Activated T-cell treated with anti-CD3 and anti-CD28 coated beads for 24 hours (primary cell): ENCODE data around the gene GUCA1A.
"Not testable (repeated sequence)": the region's sequence is repeated elsewhere in the genome, so short reads cannot be mapped to it uniquely, and the experiment has no call there.

Experiments used
- DNase-seq: peaks from one replicate; pipeline ENCODE4 v3.0.0-alpha.2; 2020; ENCODE audit warnings: low read depth

GUCA1A gene

GRCh38 chr6:42177514-42178364, 4.6 kb downstream of the GUCA1A start:
- DNase-seq = peak; percentile 4

- DNase-seq = no peak
Observed at GRCh38 chr6:42179261-42179944, 6.2 kb downstream of the GUCA1A start.

GRCh38 chr6:42179945-42180313, 6.8 kb downstream of the GUCA1A start:
- DNase-seq = no peak

- no peak for DNase-seq
Observed at GRCh38 chr6:42182101-42182500, 8.9 kb downstream of the GUCA1A start.

GRCh38 chr6:42184475-42184874, 11.3 kb downstream of the GUCA1A start:
- DNase-seq = no peak

DNA sequence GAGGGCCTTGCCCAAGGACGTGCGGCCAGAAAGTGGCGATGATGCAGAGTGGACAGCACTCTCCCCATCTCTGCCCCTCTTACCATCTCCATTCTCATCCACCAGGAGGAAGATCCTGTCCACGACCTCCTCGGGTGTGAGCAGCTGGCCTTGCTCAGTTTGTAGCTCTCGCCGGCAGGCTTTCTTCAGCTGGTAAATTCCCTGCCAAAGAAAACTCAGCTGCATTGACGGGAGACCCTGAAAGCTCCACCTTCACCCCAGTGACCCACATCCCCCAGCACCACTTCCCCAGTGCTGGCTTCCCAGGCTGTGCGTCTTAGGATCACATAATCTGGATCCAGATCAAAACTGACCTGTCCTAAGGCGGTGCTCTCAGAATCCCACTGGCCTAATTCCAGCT, 12.4 kb downstream of the GUCA1A start:
- DNase-seq = no peak

DNA sequence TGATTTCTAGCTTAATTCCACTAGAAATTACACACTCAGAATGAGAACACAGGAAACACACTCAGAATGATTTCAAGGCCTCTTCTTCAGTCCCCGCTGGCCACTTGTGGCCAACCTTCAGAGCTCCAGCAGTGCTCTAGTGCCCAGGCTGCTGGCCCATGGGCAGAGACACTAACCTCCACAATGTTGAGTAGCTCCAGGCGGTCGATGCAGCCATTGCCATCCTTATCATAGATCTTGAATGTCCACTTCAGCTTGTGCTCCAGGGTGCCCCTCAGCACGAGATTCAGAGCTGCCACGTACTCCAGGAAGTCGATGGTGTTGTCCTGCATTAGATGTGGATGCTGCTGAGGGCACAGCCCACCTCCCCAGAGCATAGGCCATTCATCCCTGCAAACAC, 15.2 kb downstream of the GUCA1A start:
- no peak for DNase-seq

GRCh38 chr6:42190554-42191183, 17.5 kb downstream of the GUCA1A start:
- DNase-seq = no peak

DNA sequence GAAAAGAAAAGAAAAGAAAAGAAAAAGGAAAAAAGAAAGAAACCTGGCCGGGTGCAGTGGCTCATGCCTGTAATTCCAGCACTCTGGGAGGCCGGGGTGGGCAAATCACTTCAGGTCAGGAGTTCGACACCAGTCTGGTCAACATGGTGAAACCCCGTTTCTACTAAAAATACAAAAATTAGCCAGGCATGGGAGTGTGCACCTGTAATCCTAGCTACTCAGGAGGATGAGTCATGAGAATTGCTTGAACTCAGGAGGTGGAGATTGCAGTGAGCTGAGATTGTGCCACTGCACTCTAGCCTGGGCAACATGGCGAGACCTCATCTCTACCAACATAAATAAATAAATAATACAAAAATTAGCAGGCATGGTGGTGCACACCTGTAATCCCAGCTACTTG, 19.2 kb downstream of the GUCA1A start:
- DNase-seq = not testable (repeated sequence)

- no peak for DNase-seq
Observed at GRCh38 chr6:42193491-42193894, 20.3 kb downstream of the GUCA1A start.

DNA sequence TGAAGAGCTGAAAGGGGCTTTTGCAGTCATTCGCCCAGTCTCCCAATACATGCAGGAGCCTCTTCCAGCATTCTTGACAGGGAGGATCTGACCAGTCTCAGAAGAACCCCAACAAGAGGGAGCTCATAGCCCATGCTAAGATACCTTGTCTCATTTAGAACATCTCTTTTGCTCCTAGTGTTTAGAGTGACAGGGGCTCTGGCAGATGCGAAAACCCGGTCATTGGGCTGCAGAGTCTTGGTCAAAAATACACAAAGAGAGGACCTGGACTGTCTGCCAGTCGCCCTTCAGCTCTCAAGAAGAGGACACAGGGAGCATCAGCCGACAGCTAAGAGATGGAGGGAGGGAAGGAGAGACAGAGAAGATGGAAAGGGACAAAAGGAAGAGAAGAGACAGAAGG, 20.9 kb downstream of the GUCA1A start:
- DNase-seq = no peak

DNA sequence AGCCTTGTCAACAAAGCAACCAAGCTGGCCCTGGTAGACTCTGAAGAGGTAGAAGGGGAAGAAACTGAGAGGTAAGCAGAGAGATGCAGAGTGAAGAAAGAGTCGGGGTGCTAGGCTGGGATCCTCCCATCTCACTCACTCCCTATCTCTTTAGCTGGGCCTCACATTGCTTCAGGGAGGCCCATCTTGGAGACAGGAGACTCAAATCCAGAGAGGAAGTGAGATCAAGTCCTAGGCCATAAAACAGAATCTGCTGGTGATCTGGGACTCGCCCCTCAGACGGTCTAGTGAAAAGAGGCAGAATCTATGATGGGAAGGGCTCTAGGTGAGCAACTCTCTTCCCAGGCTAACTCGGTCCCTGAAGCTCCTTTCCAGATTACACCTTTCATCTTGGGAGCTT, 22.3 kb downstream of the GUCA1A start:
- DNase-seq = no peak

- DNase-seq = no peak
Observed at GRCh38 chr6:42197555-42198362, 24.6 kb downstream of the GUCA1A start.

GRCh38 chr6:42199106-42199981, 26.2 kb downstream of the GUCA1A start:
- no peak for DNase-seq

GRCh38 chr6:42200035-42200434, 26.9 kb downstream of the GUCA1A start:
- no peak for DNase-seq

DNA sequence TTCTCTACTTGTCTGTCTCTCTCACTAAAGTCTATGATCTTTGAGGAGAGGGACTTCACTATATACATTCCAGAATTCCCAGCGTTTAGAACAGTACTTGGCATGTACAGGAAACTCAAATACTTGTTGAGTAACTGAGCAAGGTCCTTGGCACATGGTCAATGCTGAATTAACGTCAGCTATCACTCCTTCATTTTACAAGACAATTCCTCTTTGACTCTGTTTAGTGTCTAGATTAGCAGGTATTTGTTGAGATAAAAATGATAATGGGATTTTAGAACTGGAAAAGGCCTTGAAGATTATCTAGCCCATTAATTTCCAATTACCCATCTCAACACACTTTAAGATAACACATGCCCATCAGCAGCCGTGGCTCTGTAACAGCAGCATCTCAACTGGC, 28.2 kb downstream of the GUCA1A start:
- DNase-seq = no peak

- not testable (repeated sequence) for DNase-seq
Observed at GRCh38 chr6:42202131-42202915, 29.2 kb downstream of the GUCA1A start.

DNA sequence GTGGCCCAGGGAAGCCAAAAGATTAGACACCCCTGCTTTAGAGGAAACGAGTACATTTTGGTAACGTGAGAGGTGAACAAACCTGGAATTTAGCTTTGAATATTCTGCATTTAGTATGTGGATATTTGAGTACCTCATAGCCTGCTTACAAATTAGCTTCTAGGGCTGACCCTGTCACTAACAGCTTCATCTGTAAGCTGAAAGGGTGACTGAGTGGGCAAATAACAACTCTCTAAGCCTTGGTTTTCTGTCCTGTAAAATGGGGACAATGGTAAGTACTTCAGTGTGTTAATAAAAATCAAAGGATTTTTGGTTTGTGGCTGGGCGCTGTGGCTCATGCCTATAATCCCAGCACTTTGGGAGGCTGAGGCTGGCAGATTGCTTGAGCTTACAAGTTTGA, 30.0 kb downstream of the GUCA1A start:
- no peak for DNase-seq

DNA sequence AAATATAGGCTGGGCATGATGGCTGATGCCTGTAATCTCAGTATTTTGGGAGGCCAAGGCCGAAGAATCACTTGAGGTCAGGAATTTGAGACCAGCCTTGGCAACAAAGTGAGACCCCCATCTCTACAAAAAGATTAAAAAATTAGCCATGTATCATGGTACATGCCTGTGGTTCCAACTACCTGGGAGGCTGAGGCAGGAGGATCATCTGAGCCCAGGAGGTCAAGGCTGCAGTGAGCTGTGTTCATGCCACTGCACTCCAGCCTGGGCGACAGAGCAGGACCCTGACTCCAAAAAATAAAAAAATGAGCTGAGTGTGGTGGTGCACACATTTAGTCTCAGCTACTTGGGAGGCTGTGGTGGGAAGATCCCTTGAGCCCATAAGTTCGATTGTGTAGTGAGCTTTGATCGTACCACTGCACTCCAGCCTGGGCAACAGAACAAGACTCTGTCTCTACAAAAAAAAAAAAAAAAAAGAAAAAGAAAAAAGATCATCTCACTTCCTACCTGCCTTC, 31.7 kb downstream of the GUCA1A start:
- DNase-seq = no peak

- DNase-seq = not testable (repeated sequence)
Observed at GRCh38 chr6:42207559-42207958, 34.4 kb downstream of the GUCA1A start.
